ENCODE results near the gene CACNA1I.
A peak's percentile ranks its signal among the peaks of the same experiment; 100 is the strongest.

The CACNA1I gene

DNA sequence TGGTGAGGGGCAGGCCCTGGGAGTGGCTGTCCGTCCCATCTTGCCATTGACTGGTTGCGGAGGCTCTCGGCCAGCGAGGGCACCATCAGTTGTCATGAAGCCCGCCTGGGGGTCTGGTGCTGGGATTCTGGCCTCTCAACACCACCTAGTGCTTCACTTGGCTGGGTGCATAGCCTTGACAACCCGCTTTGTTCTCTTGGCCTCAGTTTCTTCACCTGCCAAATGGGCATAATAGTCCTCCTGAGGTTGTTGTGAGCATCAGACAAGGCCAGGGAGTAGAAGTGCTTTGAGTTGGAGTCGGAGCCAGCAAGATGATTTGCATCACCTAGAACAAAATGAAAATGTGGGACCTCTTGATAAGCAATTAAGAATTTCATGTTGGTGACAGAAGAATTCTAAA is 1.5 kb upstream of the CACNA1I start:
- no peak for DNase-seq

DNA sequence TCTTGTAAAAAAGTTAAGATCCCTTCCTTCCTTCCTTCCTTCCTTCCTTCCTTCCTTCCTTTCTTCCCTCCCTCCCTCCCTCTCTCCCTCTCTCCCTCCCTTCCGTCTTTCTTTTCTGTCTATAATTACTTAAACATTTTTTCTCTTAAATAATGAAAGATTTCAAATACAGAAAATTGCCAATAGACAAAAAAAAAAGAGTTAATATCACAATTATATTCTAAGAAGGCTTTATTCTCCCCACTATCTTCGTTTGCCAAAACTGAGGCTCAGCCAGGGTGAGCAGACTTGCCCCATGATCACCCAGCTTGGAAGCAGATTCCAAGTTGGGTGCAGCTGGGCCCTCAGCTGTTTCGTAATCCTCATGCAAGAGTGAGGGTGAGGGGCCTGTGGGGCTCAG is 327 bp upstream of the CACNA1I start:
- DNase-seq, result no peak

DNA sequence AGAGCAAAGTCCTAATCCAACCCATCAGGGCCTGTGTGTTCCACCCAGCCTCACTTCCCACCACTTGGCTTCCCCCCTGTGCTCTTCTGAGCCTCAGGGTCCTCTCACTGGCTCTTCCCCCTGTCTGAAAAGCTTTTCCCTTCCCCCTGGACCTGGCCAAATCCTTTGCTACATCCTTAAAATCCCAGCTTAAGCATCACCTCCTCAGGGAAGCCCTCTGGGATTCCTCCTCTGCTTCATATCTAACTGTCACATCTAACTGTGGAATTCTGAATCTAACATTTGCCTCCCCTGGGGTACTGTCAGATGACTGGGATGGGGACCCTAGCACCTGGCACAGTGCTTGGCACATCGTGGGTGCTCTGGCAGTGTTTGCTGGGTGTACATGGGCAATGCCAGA is 985 bp downstream of the CACNA1I start:
- no peak for DNase-seq

GRCh38 chr22:39574779-39575551 is 4.4 kb downstream of the CACNA1I start:
- no peak for DNase-seq

- no peak for DNase-seq
These were observed 4.9 kb downstream of the CACNA1I start for GRCh38 chr22:39575552-39575825.

DNA sequence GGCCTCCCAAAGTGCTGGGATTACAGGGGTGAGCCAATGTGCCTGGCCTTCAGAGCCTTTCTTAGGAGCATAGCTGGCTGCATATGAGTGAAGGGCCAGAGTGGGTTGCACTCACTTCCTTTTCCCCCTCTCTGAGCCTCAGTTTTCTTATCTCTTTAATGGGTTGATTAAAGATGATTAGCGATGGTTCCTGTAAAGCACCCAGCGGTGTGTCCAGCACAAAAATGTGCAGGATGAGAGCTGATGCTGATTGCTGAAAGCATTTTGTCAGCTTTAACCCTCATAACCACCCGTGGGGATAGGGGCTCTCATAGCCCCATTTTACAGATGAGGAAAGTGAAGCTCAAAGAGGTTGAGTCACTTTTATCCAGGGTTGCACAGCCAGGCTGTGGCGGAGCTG is 5.5 kb downstream of the CACNA1I start:
- DNase-seq, result no peak

GRCh38 chr22:39577366-39577765 is 6.8 kb downstream of the CACNA1I start:
- DNase-seq, result no peak

DNA sequence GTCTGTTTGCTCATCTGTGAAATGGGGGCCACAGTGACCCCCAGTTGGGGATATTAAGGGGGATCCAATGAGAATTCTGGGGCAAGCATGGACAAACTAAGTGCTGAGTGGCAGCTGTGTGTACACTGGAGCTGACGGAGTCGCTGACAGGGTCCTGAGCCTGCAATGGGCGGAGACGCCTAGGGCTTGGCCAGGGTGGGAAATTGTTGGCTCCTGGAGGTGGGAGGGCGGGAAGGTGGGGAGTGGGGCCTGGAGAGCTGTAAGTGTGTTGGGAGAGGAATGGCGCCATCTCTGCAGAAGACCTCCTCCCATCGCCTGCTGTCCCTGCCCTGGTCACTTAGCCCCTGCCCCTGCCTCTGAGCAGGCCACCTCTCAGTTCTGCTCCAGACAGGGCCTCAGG is 7.3 kb downstream of the CACNA1I start:
- DNase-seq, result no peak

DNA sequence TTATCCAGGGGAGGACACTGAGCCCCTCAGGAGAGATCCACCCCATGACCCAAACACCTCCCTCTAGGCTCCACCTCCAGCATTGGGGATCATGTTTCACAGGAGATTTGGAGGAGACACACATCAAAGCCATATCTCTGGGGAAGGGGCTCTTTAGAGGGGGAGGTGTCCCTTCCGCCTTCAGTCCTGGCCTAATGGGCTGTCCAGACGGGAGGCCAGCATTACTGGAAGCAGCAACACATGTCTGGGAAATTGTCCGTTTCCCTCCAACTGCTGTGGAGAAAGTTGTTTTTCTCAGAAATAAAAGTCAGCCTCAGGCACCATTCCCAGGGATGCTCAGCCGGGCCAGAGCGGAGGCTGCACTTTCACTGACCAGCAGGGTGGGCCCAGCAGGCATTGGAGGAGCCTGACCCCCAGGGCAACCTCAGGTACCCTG is 9.5 kb downstream of the CACNA1I start:
- DNase-seq, result peak; percentile 73

- DNase-seq, result no peak
These were observed 10.2 kb downstream of the CACNA1I start for GRCh38 chr22:39580795-39581194.

GRCh38 chr22:39581303-39581702 is 10.8 kb downstream of the CACNA1I start:
- no peak for DNase-seq

DNA sequence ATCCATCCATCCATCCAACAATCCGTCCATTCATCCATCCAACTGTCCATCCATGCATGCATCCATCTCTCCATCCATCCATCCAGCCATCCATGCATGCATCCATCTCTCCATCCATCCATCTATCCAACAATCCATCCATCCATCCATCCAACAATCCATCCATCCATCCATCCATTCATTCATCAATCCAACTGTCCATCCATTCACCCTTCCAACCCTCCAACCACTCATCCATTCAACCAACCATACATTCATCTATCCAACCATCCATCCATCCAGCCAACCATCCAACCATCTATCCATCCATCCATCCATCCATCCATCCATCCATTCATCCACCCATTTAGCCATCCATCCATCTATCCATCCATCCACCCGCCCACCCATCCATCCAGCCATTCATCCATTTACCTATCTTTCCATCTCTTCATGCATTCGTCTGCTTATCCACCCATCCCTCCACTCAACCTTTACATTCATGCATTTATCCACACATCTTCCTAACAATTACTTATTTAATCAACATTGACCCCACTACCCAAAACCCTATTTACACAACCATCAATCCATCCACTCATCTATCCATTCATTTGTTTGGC is 12.6 kb downstream of the CACNA1I start:
- no peak for DNase-seq

- no peak for DNase-seq
These were observed 19.3 kb downstream of the CACNA1I start for GRCh38 chr22:39589875-39590274.

GRCh38 chr22:39592081-39593065 is 21.8 kb downstream of the CACNA1I start:
- no peak for DNase-seq

DNA sequence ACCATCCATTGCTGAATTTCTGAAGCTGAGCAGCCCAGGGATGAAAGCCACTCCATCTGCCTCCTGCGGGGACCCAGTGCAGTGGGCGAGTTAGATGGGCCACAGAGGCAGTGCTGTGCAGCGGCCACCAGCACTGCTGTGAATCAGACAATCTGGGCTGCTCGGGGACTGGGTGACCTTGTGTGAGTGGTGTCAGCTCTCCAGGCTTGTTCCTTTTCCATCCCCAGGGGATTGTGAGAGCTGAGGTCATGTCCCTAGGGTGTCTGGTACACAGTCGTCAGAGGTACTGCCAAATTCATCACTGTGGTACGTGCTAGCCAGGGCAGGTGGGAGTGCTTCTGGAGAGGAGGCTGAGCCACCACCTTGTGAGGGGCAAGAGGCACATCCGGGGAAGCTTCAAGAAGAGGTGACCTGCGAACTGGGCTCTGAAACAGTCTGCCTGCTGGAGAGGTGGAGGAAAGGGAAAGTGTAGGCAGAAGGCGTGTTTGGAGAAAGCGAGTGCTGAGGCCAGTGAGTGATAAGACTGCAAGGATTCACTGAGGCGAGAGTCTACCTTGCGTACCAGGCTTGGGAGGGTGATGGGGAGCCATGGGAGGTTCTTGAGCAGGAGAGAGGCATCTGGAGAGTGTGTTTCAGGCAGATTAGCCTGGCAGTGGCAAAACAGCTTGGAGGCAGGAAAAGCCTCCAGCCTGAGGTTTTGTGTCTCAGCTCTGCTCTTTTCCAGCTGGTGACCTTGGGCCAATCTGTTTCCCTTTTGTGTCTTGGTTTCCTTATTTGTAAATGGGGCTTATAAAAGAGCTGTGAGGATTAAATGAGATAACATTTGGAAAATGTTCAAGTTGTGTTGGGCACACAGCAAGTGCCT is 22.7 kb downstream of the CACNA1I start:
- DNase-seq, result no peak

DNA sequence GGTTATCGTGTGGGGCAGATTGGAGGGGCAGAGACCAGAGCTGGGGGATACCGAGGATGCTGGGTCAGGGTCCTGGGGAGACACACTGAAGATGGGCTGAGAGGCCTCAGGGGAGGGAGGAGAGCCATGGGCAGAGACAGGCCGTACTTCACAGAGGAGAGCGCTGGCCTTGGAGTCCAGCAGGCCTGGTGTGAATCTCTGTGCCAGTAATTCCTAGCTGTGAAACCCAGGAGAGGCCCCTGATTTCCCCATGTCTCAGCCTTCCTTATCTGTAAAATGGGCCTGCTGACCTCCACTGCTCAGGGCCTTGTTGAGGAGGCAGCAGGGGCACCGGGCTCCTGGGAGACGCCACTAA is 23.4 kb downstream of the CACNA1I start:
- no peak for DNase-seq

- DNase-seq, result no peak
These were observed 23.9 kb downstream of the CACNA1I start for GRCh38 chr22:39594411-39594810.

GRCh38 chr22:39595622-39596172 is 25.1 kb downstream of the CACNA1I start:
- no peak for DNase-seq

- DNase-seq, result no peak
These were observed 26.0 kb downstream of the CACNA1I start for GRCh38 chr22:39596601-39597000.

DNA sequence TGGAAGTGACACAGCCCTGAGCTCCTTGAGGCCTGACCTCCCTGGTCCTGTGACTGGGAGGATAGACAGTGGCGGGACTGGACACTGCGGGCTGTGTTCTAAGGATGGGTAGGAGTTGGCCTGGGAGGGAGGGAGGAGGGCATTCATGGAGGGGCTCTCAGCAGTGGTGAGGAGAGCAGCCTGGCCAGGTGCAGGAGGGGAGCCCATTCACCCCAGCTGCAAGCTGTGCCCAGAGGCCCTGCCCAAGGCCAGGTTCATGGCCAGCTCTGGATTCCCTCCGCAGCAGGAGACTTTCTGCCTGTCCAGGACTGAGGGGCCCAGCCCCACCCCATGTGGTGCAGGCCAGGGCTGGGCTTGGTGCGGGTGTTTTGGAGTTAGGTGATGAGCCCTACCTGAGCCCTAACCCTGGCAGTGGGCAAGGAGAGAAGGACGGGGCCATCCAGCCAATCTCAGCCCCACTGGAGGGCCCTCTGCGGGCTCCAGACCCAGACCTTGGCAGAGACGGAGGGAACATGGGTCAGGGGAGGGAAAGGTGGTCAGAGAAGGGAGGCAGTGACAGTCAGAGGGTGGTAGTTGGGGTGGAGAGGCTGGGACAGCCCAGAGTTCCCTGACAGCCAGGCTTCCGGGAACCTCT is 26.8 kb downstream of the CACNA1I start:
- no peak for DNase-seq

GRCh38 chr22:39598017-39598965 is 27.7 kb downstream of the CACNA1I start:
- no peak for DNase-seq
